Activated naive CD8-positive, alpha-beta T cell treated with anti-CD3 and anti-CD28 coated beads for 36 hours (primary cell): ENCODE results near the gene TMEM117. TPM values are rescaled to one million over a fixed set of nuclear protein-coding genes. Genes with fewer than 3 reads are reported as not detected.

Source experiments
- DNase-seq: peaks from one replicate; pipeline ENCODE4 v3.0.0; 2021
- H3K27ac Mint-ChIP-seq: one replicate; pipeline ENCODE4 v1.8.0; 2022; ENCODE audit warnings: mild to moderate bottlenecking, moderate library complexity, mixed read lengths
- H3K27me3 Mint-ChIP-seq: one replicate; pipeline ENCODE4 v1.8.0; 2022; ENCODE audit warnings: mild to moderate bottlenecking, mixed read lengths
- H3K36me3 Mint-ChIP-seq: one replicate; pipeline ENCODE4 v1.8.0; 2021; ENCODE audit warnings: mild to moderate bottlenecking, mixed read lengths
- H3K4me1 Mint-ChIP-seq: one replicate; pipeline ENCODE4 v1.8.0; 2021; ENCODE audit warnings: mixed read lengths
- H3K4me3 Mint-ChIP-seq: one replicate; pipeline ENCODE4 v1.8.0; 2022; ENCODE audit warnings: mild to moderate bottlenecking, moderate library complexity, mixed read lengths
- H3K9me3 Mint-ChIP-seq: one replicate; pipeline ENCODE4 v1.8.0; 2022; ENCODE audit warnings: mixed read lengths
- total RNA-seq, 2 experiments: library from RNA; stranded (reverse); gene quantifications; one replicate each; pipeline ENCODE4 v1.2.3, GENCODE V29; 2021

Gene TMEM117
- total RNA-seq, 2 experiments from 2014 or later: 0.68 to 0.74 TPM

DNA sequence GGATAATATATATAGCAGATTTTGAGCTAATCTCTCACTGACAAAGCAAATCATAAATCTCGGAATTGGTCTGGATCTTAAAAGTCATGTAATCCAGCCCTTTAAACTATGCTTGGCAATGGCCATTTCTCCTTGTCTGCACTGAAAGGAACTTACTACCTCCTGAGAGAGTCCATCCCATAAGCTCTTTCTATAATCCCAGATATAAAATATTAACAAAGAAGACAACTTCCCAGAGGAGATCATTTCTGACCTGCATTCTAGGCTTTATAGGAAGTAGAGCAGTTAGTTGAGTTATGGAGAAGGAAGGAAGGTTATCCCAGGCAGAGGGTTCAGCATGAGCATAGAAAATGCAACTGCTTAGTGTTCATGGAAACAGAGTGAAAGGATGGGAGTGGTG, 99.7 kb downstream of the TMEM117 start:
- H3K36me3 Mint-ChIP-seq: peaks cover 13% of the 10 kb centered on the region
- no peaks in the 10 kb centered on the region for H3K4me1 Mint-ChIP-seq
- no peaks in the 10 kb centered on the region for H3K27me3 Mint-ChIP-seq
- DNase-seq: no peak
- no peak overlapping the region for H3K4me3 Mint-ChIP-seq
- peaks cover 7% of the 10 kb centered on the region for H3K9me3 Mint-ChIP-seq
- H3K27ac Mint-ChIP-seq: no peak overlapping the region

DNA sequence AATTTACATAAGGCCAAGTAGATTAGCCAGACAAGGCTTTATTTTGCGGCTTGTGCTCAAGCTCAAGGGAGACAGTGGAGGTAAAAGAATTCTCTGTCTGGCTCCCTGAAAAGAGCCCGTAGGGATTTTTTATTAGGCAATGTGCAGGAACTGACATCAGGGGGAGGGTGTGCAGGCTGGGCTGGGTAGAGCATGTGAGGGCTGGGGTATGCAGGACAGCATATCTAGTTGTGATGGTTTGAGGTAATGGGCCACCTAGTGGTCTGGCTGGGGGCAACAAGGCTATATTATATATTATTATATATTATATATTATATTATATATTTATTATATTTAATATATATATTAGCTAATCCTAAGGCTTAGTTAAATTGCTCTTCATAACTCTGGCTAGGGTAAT, 102.1 kb downstream of the TMEM117 start:
- Mint-ChIP-seq H3K36me3 (peaks cover 1% of the 10 kb centered on the region), H3K4me1 (no peaks in the 10 kb centered on the region), H3K27me3 (no peaks in the 10 kb centered on the region), H3K4me3 (no peak overlapping the region), H3K27ac (no peak overlapping the region), H3K9me3 (no peaks in the 10 kb centered on the region)
- DNase-seq: no peak

DNA sequence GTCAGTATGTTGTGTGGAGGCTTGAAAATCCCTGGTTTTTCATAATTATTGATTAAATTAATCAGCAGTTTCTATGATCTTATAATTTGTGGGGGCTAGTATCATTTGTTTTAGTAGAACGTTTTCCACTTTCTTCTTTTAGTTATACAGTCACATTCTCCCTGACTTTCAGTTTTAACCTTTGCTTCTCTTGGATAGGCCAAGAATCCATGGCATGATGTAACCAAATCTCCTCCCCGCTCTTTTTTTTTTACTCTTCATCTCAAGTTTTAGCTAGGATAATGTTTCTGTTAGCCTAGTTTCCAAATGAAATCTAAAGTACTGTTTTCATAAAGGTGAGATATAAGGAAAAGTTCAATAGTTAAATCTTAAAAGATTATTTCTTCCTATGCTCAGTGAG, 106.5 kb downstream of the TMEM117 start:
- no peak for DNase-seq
- Mint-ChIP-seq H3K27me3 (no peaks in the 10 kb centered on the region), H3K9me3 (no peaks in the 10 kb centered on the region), H3K36me3 (peaks cover 4% of the 10 kb centered on the region), H3K27ac (no peak overlapping the region), H3K4me3 (no peak overlapping the region), H3K4me1 (no peaks in the 10 kb centered on the region)

DNA sequence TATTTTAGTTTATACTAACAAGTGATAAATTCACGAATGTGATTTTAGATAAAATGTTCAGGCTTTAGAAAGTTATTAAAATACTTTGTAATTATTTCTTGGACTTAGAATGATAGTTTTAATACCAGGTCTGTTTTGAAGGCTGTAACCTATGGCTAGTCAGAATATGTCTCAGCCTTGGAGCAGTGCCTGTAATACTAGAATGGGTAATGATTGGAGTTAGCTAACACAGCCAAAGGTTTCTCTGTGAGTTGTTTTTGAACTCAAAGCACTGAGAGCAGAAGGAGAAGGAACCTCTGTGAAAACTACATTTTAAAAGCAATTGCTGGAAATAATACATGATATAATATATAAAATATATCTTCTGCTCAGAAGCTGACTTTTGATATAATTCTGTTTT, 110.1 kb downstream of the TMEM117 start:
- Mint-ChIP-seq H3K9me3 (no peaks in the 10 kb centered on the region), H3K4me3 (no peak overlapping the region), H3K27ac (no peak overlapping the region), H3K36me3 (peaks cover 10% of the 10 kb centered on the region), H3K27me3 (no peaks in the 10 kb centered on the region), H3K4me1 (no peaks in the 10 kb centered on the region)
- DNase-seq: no peak

DNA sequence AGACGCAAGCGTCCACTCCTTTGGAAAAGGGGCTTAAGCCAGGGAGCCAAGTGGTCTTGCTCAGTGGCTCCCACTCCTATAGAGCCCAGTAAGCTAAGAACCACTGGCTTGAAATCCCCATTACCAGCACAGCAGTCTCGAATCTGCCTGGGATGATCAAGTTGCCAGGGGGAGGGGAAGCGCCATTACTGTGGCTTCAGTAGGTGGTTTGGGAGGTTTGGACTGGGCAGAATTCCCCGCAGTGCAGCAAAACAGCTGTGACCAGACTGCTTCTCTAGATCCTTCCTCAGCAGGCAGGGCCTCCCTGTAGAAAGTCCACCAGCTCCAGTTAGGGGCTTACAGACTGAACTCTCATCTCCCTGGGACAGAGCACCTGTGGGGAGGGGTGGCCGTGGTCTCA, 115.4 kb downstream of the TMEM117 start:
- H3K4me1 Mint-ChIP-seq: peaks cover 2% of the 10 kb centered on the region
- H3K27me3 Mint-ChIP-seq: no peaks in the 10 kb centered on the region
- DNase-seq: no peak
- H3K9me3 Mint-ChIP-seq: no peaks in the 10 kb centered on the region
- peaks cover 6% of the 10 kb centered on the region for H3K36me3 Mint-ChIP-seq
- H3K4me3 Mint-ChIP-seq: no peak overlapping the region
- H3K27ac Mint-ChIP-seq: no peak overlapping the region

DNA sequence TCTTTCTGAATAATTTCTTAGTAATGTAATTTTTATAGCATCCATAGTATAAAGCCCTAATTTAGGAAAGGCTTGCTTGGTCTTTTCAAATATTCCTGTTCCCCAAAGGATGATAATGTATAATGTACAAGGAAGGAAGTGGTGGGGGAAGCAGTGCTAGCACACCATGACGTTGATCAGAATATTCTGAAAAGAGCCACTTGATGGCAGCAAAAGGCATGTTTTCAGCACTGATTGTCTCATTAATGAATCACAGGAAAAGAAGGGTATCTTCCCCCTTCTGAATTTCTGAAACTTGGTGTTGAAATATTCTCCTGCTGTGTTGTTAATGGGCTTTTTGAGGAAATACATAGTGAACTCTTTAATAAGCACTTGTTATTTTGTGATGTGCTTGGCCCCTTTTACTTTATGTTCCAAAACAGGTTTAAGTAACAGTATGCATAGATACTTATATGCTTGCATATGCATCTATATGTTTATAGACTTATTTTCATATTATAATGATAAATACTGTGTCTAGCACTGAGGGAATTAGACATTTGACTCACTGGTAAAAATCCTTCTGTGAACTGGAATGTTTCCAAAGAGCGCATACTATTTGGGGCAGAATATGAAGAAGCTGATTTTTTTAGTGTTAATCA, 122.0 kb downstream of the TMEM117 start:
- Mint-ChIP-seq H3K36me3 (no peaks in the 10 kb centered on the region), H3K4me1 (peaks cover 2% of the 10 kb centered on the region), H3K27ac (no peak overlapping the region), H3K27me3 (no peaks in the 10 kb centered on the region), H3K4me3 (no peak overlapping the region), H3K9me3 (no peaks in the 10 kb centered on the region)
- peak; percentile 2 for DNase-seq

DNA sequence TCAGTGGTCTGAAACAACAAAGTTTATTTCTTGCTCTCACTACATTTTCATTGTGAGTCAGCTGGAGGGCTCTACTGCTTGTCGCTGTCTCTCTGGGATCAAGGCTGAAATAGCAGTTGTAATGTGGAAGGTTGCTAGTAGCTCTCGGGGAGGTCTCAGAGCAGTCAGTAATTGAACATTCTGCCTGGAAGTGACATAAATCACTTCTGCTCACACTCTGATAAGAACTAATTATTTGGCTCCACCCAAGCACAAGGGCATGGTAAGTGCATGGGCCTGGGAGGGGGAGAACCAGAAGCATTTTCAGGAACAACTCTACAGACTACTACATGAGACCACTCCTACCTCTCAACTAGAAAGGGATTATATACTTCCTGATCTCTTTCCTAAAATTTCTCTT, 128.2 kb downstream of the TMEM117 start:
- Mint-ChIP-seq H3K4me1 (no peaks in the 10 kb centered on the region), H3K9me3 (no peaks in the 10 kb centered on the region), H3K4me3 (no peak overlapping the region), H3K36me3 (no peaks in the 10 kb centered on the region), H3K27ac (no peak overlapping the region), H3K27me3 (no peaks in the 10 kb centered on the region)
- DNase-seq: no peak

DNA sequence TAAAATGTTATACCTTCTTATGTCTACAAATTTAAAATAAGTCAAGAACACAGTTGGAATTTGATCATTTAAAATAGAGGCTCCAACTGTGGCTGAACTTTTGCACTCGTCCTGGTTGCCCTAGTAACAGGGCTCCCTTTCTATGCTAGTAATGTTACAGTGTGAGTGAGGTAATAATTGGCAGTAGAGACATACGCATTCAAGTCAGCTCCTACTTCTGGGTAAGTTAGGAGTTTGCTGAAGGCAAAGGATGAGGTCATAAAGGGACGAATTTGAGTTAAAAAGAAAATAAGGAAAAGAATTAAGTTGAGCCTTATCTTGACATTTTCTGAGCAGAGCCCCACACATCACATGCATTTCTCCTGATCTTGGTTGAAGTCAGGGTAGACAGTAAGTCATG, 129.1 kb downstream of the TMEM117 start:
- H3K4me1 Mint-ChIP-seq: peaks cover 4% of the 10 kb centered on the region
- no peak for DNase-seq
- H3K36me3 Mint-ChIP-seq: no peaks in the 10 kb centered on the region
- no peaks in the 10 kb centered on the region for H3K27me3 Mint-ChIP-seq
- H3K4me3 Mint-ChIP-seq: no peak overlapping the region
- no peaks in the 10 kb centered on the region for H3K9me3 Mint-ChIP-seq
- no peak overlapping the region for H3K27ac Mint-ChIP-seq

DNA sequence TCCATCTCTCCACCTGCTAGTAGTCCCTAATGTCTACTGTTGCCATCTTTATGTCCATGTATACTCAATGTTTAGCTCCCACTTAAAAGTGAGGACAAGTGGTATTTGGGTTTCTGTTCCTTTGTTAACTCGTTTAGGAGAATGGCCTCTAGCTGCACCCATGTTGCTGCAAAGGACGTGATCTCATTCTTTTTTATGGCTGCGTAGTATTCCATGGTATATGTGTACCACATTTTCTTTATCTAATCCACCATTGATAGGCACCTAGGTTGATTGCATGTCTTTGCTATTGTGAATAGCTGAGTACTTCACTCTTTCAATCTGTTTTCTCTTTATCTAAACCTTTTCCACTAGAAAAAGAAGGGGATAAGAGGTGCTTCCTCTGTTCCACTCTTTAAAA, 130.0 kb downstream of the TMEM117 start:
- Mint-ChIP-seq H3K27ac (no peak overlapping the region), H3K27me3 (no peaks in the 10 kb centered on the region), H3K36me3 (no peaks in the 10 kb centered on the region), H3K4me1 (peaks cover 4% of the 10 kb centered on the region), H3K9me3 (no peaks in the 10 kb centered on the region), H3K4me3 (no peak overlapping the region)
- no peak for DNase-seq

DNA sequence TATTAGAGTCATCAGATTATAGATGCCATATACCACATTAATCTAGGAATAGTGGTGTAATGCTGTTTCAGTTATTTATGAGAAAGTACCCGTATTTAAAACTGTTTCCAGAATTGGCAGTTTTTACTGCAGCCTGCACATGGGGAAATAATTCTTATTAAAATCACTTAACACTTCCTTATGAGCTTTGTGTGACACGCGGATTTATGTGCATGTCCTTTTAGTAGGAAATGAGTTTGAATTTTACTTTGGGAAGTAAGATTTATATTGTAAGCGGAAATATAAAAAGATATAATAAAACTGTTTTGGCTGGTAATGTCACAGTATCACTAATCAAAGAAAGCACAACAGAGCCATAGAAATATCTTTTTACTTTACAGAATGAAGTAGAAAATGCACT, 132.9 kb downstream of the TMEM117 start:
- no peak overlapping the region for H3K4me3 Mint-ChIP-seq
- no peaks in the 10 kb centered on the region for H3K36me3 Mint-ChIP-seq
- peaks cover 4% of the 10 kb centered on the region for H3K4me1 Mint-ChIP-seq
- H3K9me3 Mint-ChIP-seq: no peaks in the 10 kb centered on the region
- H3K27me3 Mint-ChIP-seq: no peaks in the 10 kb centered on the region
- DNase-seq: no peak
- no peak overlapping the region for H3K27ac Mint-ChIP-seq

DNA sequence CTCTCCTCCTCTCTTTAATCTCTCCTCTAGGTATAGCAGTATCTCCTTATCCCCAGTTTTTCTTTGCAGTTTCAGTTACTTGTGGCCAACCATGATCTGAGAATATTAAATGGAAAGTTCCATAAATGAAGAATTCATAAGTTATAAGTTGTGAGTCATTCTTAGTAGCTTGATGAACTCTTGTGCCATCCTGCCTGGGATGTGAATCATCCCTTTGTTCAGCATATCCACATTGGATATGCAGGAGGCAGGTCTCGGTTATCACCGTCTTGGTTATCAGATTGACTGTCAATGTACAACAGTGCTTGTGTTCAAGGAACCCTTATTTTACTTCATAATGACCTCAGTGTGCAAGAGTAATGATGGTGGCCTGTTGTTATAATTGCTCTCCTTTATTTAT, 134.0 kb downstream of the TMEM117 start:
- no peak overlapping the region for H3K4me3 Mint-ChIP-seq
- peaks cover 4% of the 10 kb centered on the region for H3K4me1 Mint-ChIP-seq
- DNase-seq: no peak
- no peaks in the 10 kb centered on the region for H3K9me3 Mint-ChIP-seq
- H3K27ac Mint-ChIP-seq: no peak overlapping the region
- H3K36me3 Mint-ChIP-seq: no peaks in the 10 kb centered on the region
- H3K27me3 Mint-ChIP-seq: no peaks in the 10 kb centered on the region

DNA sequence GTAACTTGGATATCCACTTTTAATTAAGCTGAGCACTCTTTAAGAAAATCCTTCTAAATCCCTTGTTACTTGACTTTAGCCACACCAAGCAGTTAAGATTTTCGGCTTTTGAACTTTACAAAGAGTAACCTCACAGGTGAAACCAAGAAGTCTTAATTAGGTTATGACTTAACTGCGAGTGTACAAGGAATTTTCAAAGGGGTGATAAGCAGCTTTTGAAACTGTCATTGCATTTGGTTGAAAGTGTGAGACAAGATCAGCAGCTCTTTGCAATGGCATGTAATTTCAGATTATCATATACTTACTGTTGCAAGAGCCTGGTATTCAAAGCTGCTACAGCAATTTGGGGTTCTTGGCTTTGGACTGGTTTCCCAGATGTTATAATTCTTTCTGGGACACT, 137.5 kb downstream of the TMEM117 start:
- H3K36me3 Mint-ChIP-seq: peaks cover 14% of the 10 kb centered on the region

DNA sequence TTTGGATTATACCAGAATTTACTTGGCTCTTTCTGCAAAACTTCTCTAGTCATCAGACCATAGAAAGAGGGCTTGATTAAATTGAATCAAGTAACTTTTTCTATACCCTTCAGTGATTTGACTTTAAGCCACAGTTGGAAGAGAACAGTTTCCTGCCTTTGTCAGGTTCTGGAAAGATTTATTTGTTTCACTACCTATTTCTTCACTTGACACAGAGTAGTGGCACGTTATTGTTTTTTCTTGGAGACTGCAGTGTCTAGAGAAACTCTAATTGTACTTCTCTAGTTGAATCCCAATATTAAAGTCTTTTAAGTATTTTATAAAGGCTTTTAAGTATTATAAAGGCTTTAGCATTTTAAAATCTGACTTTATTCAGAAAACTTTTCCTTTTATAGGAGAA, 138.1 kb downstream of the TMEM117 start:
- H3K27me3 Mint-ChIP-seq: no peaks in the 10 kb centered on the region
- H3K36me3 Mint-ChIP-seq: peaks cover 18% of the 10 kb centered on the region
- peaks cover 17% of the 10 kb centered on the region for H3K9me3 Mint-ChIP-seq
- H3K27ac Mint-ChIP-seq: no peak overlapping the region
- no peak for DNase-seq
- peaks cover 4% of the 10 kb centered on the region for H3K4me1 Mint-ChIP-seq
- H3K4me3 Mint-ChIP-seq: no peak overlapping the region

More for the DNA sequence above, 137.5 kb downstream of the TMEM117 start:
- H3K27ac Mint-ChIP-seq: no peak overlapping the region
- no peak overlapping the region for H3K4me3 Mint-ChIP-seq
- peaks cover 4% of the 10 kb centered on the region for H3K4me1 Mint-ChIP-seq
- H3K27me3 Mint-ChIP-seq: no peaks in the 10 kb centered on the region
- no peak for DNase-seq
- peaks cover 12% of the 10 kb centered on the region for H3K9me3 Mint-ChIP-seq

DNA sequence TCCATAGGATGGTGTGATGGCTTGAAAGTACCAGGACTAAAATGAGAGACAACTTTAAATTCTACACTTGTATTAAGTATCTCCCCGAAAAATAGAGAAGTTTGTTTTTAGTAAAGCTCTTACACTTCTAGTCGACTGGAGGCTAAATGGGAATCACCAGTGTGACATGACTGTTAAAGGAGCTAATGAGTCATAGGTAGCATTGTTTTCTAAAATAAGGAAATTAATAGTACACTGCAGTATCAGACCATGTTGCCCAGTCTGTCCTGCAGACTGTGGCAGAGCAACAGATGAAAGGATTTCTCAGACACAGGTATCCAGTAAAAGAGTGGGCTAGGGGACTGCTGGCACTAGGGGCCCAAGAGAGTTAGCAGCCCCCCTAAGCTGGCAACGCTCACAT, 140.1 kb downstream of the TMEM117 start:
- Mint-ChIP-seq H3K9me3 (peaks cover 20% of the 10 kb centered on the region), H3K36me3 (peaks cover 18% of the 10 kb centered on the region), H3K27ac (no peak overlapping the region), H3K4me3 (no peak overlapping the region), H3K4me1 (no peaks in the 10 kb centered on the region), H3K27me3 (no peaks in the 10 kb centered on the region)
- DNase-seq: no peak

DNA sequence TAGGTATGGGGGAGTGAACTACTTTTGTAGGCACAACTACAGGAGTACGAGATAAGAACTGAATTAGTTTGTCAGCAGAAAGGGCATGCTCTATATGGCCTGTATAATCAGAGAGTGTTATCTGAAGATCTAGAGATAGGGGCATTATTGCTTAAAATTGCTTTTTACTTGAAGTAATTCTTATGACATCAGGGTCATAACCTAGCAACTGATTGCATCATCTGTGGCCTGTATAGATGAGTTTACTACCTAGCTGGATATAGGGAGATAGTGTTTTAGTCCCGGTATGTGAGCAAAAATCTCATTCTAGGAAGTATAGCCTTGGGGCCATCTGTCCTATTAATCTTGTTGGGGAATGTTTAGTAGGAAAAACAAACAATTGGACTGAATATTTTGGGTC, 142.7 kb downstream of the TMEM117 start:
- H3K27me3 Mint-ChIP-seq: no peaks in the 10 kb centered on the region

DNA sequence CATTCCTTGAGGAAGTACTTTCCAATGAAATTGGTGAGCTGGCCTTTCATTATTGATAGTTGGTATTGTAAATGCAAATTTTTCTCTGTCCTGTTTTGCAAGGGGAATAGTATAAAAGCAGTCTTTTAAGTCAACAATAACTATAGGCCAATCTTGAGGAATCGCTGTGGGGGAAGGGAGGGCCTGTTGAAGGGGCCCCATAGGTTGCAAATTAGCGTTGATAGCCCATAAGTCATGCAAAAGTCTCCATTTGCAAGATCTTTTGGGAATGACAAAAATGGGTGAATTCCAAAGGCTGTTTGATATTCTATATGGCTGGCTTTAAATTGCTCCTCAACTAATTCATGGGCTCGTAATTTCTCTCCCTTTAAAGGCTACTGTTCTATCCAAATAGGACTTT, 143.6 kb downstream of the TMEM117 start:
- Mint-ChIP-seq H3K27me3 (no peaks in the 10 kb centered on the region), H3K4me3 (no peak overlapping the region), H3K27ac (no peak overlapping the region), H3K9me3 (peaks cover 20% of the 10 kb centered on the region), H3K4me1 (no peaks in the 10 kb centered on the region), H3K36me3 (peaks cover 18% of the 10 kb centered on the region)
- no peak for DNase-seq

More for the DNA sequence above, 142.7 kb downstream of the TMEM117 start:
- DNase-seq: no peak
- Mint-ChIP-seq H3K9me3 (peaks cover 20% of the 10 kb centered on the region), H3K27ac (no peak overlapping the region), H3K4me3 (no peak overlapping the region), H3K36me3 (peaks cover 18% of the 10 kb centered on the region), H3K4me1 (no peaks in the 10 kb centered on the region)
